Measurements from ENCODE around the gene EIF3L.

Gene EIF3L

GRCh38 chr22:37832022-37832857 lies 17.0 kb upstream of the EIF3L start:
- Histone ChIP-seq H3K27me3 (ENCODE audit: insufficient read depth, low read length) (no peaks in the 10 kb centered on the region), H3K9ac (ENCODE audit: low read depth, low read length) (no peak overlapping the region), H3K4me3 (ENCODE audit: low read length) (no peak overlapping the region), H3K9me3 (ENCODE audit: insufficient read depth, low read depth, low read length) (no peaks in the 10 kb centered on the region), H3K27ac (ENCODE audit: low read length) (no peak overlapping the region), H3K4me1 (ENCODE audit: insufficient read depth, low read length) (no peaks in the 10 kb centered on the region), H3K36me3 (ENCODE audit: insufficient read depth, low read depth, low read length) (peaks cover 38% of the 10 kb centered on the region)

GRCh38 chr22:37842015-37842793 lies 7.0 kb upstream of the EIF3L start:
- Histone ChIP-seq H3K4me3 (ENCODE audit: low read length) (no peak overlapping the region), H3K36me3 (ENCODE audit: insufficient read depth, low read depth, low read length) (peaks cover 8% of the 10 kb centered on the region), H3K4me1 (ENCODE audit: insufficient read depth, low read length) (no peaks in the 10 kb centered on the region), H3K27me3 (ENCODE audit: insufficient read depth, low read length) (no peaks in the 10 kb centered on the region), H3K9ac (ENCODE audit: low read depth, low read length) (no peak overlapping the region), H3K27ac (ENCODE audit: low read length) (no peak overlapping the region), H3K9me3 (ENCODE audit: insufficient read depth, low read depth, low read length) (no peaks in the 10 kb centered on the region)

- Histone ChIP-seq H3K27ac (ENCODE audit: low read length) (no peak overlapping the region), H3K4me1 (ENCODE audit: insufficient read depth, low read length) (no peaks in the 10 kb centered on the region), H3K9ac (ENCODE audit: low read depth, low read length) (peak overlapping the region; percentile 76; the same call in 1 of the 2 replicates), H3K9me3 (ENCODE audit: insufficient read depth, low read depth, low read length) (no peaks in the 10 kb centered on the region), H3K36me3 (ENCODE audit: insufficient read depth, low read depth, low read length) (peaks cover under 1% of the 10 kb centered on the region; the same call in 1 of the 2 replicates), H3K4me3 (ENCODE audit: low read length) (peak overlapping the region; percentile 93), H3K27me3 (ENCODE audit: insufficient read depth, low read length) (no peaks in the 10 kb centered on the region)
Measured at GRCh38 chr22:37843741-37844089, 5.5 kb upstream of the EIF3L start.

GRCh38 chr22:37844904-37845329 lies 4.3 kb upstream of the EIF3L start:
- Histone ChIP-seq H3K27me3 (ENCODE audit: insufficient read depth, low read length) (no peaks in the 10 kb centered on the region), H3K9ac (ENCODE audit: low read depth, low read length) (no peak overlapping the region), H3K9me3 (ENCODE audit: insufficient read depth, low read depth, low read length) (no peaks in the 10 kb centered on the region), H3K27ac (ENCODE audit: low read length) (no peak overlapping the region), H3K4me1 (ENCODE audit: insufficient read depth, low read length) (no peaks in the 10 kb centered on the region), H3K4me3 (ENCODE audit: low read length) (peak overlapping the region; percentile 93), H3K36me3 (ENCODE audit: insufficient read depth, low read depth, low read length) (no peaks in the 10 kb centered on the region)

GRCh38 chr22:37846433-37846832 lies 2.8 kb upstream of the EIF3L start:
- H3K4me3 ChIP-seq (ENCODE audit: low read length), result no peak overlapping the region
- no peak overlapping the region for H3K27ac ChIP-seq (ENCODE audit: low read length)
- H3K36me3 ChIP-seq (ENCODE audit: insufficient read depth, low read depth, low read length), result peaks cover 11% of the 10 kb centered on the region
- no peaks in the 10 kb centered on the region for H3K27me3 ChIP-seq (ENCODE audit: insufficient read depth, low read length)
- no peaks in the 10 kb centered on the region for H3K9me3 ChIP-seq (ENCODE audit: insufficient read depth, low read depth, low read length)
- no peaks in the 10 kb centered on the region for H3K4me1 ChIP-seq (ENCODE audit: insufficient read depth, low read length)
- no peak overlapping the region for H3K9ac ChIP-seq (ENCODE audit: low read depth, low read length)

GRCh38 chr22:37848587-37849088 lies 581 bp upstream of the EIF3L start:
- H3K27ac ChIP-seq (ENCODE audit: low read length), result peak overlapping the region; percentile 57
- peaks cover 33% of the 10 kb centered on the region for H3K36me3 ChIP-seq (ENCODE audit: insufficient read depth, low read depth, low read length)
- no peaks in the 10 kb centered on the region for H3K27me3 ChIP-seq (ENCODE audit: insufficient read depth, low read length)
- no peaks in the 10 kb centered on the region for H3K4me1 ChIP-seq (ENCODE audit: insufficient read depth, low read length)
- peak overlapping the region; percentile 97 for H3K9ac ChIP-seq (ENCODE audit: low read depth, low read length)
- H3K4me3 ChIP-seq (ENCODE audit: low read length), result peak overlapping the region; percentile 99
- no peaks in the 10 kb centered on the region for H3K9me3 ChIP-seq (ENCODE audit: insufficient read depth, low read depth, low read length)

GRCh38 chr22:37850801-37851200 lies 1.6 kb downstream of the EIF3L start:
- Histone ChIP-seq H3K27ac (ENCODE audit: low read length) (no peak overlapping the region), H3K4me1 (ENCODE audit: insufficient read depth, low read length) (no peaks in the 10 kb centered on the region), H3K4me3 (ENCODE audit: low read length) (no peak overlapping the region; the same call in 1 of the 2 replicates), H3K9me3 (ENCODE audit: insufficient read depth, low read depth, low read length) (no peaks in the 10 kb centered on the region), H3K9ac (ENCODE audit: low read depth, low read length) (peak overlapping the region; percentile 97; the same call in 1 of the 2 replicates), H3K27me3 (ENCODE audit: insufficient read depth, low read length) (no peaks in the 10 kb centered on the region), H3K36me3 (ENCODE audit: insufficient read depth, low read depth, low read length) (peaks cover 55% of the 10 kb centered on the region)

- Histone ChIP-seq H3K36me3 (ENCODE audit: insufficient read depth, low read depth, low read length) (peaks cover 70% of the 10 kb centered on the region), H3K9ac (ENCODE audit: low read depth, low read length) (no peak overlapping the region), H3K4me1 (ENCODE audit: insufficient read depth, low read length) (no peaks in the 10 kb centered on the region), H3K27me3 (ENCODE audit: insufficient read depth, low read length) (no peaks in the 10 kb centered on the region), H3K27ac (ENCODE audit: low read length) (no peak overlapping the region), H3K4me3 (ENCODE audit: low read length) (no peak overlapping the region), H3K9me3 (ENCODE audit: insufficient read depth, low read depth, low read length) (no peaks in the 10 kb centered on the region)
Measured at GRCh38 chr22:37852418-37852817, 3.2 kb downstream of the EIF3L start.

GRCh38 chr22:37854946-37855345 lies 5.7 kb downstream of the EIF3L start:
- Histone ChIP-seq H3K4me3 (ENCODE audit: low read length) (no peak overlapping the region), H3K4me1 (ENCODE audit: insufficient read depth, low read length) (no peaks in the 10 kb centered on the region), H3K27me3 (ENCODE audit: insufficient read depth, low read length) (no peaks in the 10 kb centered on the region), H3K36me3 (ENCODE audit: insufficient read depth, low read depth, low read length) (peaks cover 92% of the 10 kb centered on the region), H3K9me3 (ENCODE audit: insufficient read depth, low read depth, low read length) (no peaks in the 10 kb centered on the region), H3K9ac (ENCODE audit: low read depth, low read length) (no peak overlapping the region), H3K27ac (ENCODE audit: low read length) (no peak overlapping the region)

- H3K27ac ChIP-seq (ENCODE audit: low read length), result no peak overlapping the region
- no peak overlapping the region for H3K4me3 ChIP-seq (ENCODE audit: low read length)
- H3K9ac ChIP-seq (ENCODE audit: low read depth, low read length), result no peak overlapping the region
- no peaks in the 10 kb centered on the region for H3K27me3 ChIP-seq (ENCODE audit: insufficient read depth, low read length)
- H3K9me3 ChIP-seq (ENCODE audit: insufficient read depth, low read depth, low read length), result no peaks in the 10 kb centered on the region
- H3K4me1 ChIP-seq (ENCODE audit: insufficient read depth, low read length), result no peaks in the 10 kb centered on the region
- H3K36me3 ChIP-seq (ENCODE audit: insufficient read depth, low read depth, low read length), result peaks cover 96% of the 10 kb centered on the region
Measured at GRCh38 chr22:37855462-37855861, 6.2 kb downstream of the EIF3L start.

GRCh38 chr22:37860796-37861421 lies 11.7 kb downstream of the EIF3L start:
- no peak overlapping the region for H3K9ac ChIP-seq (ENCODE audit: low read depth, low read length)
- no peaks in the 10 kb centered on the region for H3K4me1 ChIP-seq (ENCODE audit: insufficient read depth, low read length)
- no peaks in the 10 kb centered on the region for H3K27me3 ChIP-seq (ENCODE audit: insufficient read depth, low read length)
- no peak overlapping the region for H3K27ac ChIP-seq (ENCODE audit: low read length)
- no peak overlapping the region for H3K4me3 ChIP-seq (ENCODE audit: low read length)
- no peaks in the 10 kb centered on the region for H3K9me3 ChIP-seq (ENCODE audit: insufficient read depth, low read depth, low read length)
- H3K36me3 ChIP-seq (ENCODE audit: insufficient read depth, low read depth, low read length), result peaks cover 97% of the 10 kb centered on the region
